ENCODE results near the gene TDO2.
A peak's percentile ranks its signal among the peaks of the same experiment; 100 is the strongest.

Gene TDO2

GRCh38 chr4:155903453-155903852, at the start of gene TDO2:
Gene TDO2, plus strand, starts transcription at chr4:155903696. Its CDS starts 63 bp downstream, at chr4:155903759.
- no peak for DNase-seq

GRCh38 chr4:155854582-155855226, 48.8 kb upstream of the TDO2 start:
- DNase-seq: no peak

GRCh38 chr4:155855897-155856296, 47.6 kb upstream of the TDO2 start:
- DNase-seq: no peak

- no peak for DNase-seq
Measured at GRCh38 chr4:155866177-155866576, 37.3 kb upstream of the TDO2 start, which contains the start of gene ASIC5. Gene ASIC5, minus strand, starts transcription at chr4:155866277. Its CDS starts 51 bp downstream, at chr4:155866226.

- no peak for DNase-seq
Measured at GRCh38 chr4:155875878-155876277, 27.6 kb upstream of the TDO2 start.

GRCh38 chr4:155877971-155878370, 25.5 kb upstream of the TDO2 start:
- DNase-seq: no peak

- DNase-seq: no peak
Measured at GRCh38 chr4:155878611-155879010, 24.9 kb upstream of the TDO2 start.

- DNase-seq: no peak
Measured at GRCh38 chr4:155879767-155880166, 23.7 kb upstream of the TDO2 start.

GRCh38 chr4:155881555-155881954, 21.9 kb upstream of the TDO2 start:
- no peak for DNase-seq

- DNase-seq: no peak
Measured at GRCh38 chr4:155883895-155884294, 19.6 kb upstream of the TDO2 start.

GRCh38 chr4:155885666-155886065, 17.8 kb upstream of the TDO2 start:
- no peak for DNase-seq

- DNase-seq: no peak
Measured at GRCh38 chr4:155887045-155887444, 16.5 kb upstream of the TDO2 start.

- no peak for DNase-seq
Measured at GRCh38 chr4:155887847-155888570, 15.5 kb upstream of the TDO2 start.

- peak; percentile 81 for DNase-seq
Measured at GRCh38 chr4:155889031-155889793, 14.3 kb upstream of the TDO2 start.

- DNase-seq: no peak
Measured at GRCh38 chr4:155889946-155890345, 13.6 kb upstream of the TDO2 start.

- no peak for DNase-seq
Measured at GRCh38 chr4:155891058-155891457, 12.4 kb upstream of the TDO2 start.

GRCh38 chr4:155898371-155898770, 5.1 kb upstream of the TDO2 start:
- DNase-seq: peak; percentile 13 to 22

- no peak for DNase-seq
Measured at GRCh38 chr4:155899891-155900290, 3.6 kb upstream of the TDO2 start.

- no peak for DNase-seq
Measured at GRCh38 chr4:155900381-155900780, 3.1 kb upstream of the TDO2 start.

GRCh38 chr4:155901013-155901412, 2.5 kb upstream of the TDO2 start:
- DNase-seq: no peak

- DNase-seq: no peak
Measured at GRCh38 chr4:155904331-155904730, 835 bp downstream of the TDO2 start.

- no peak for DNase-seq
Measured at GRCh38 chr4:155906554-155907247, 3.2 kb downstream of the TDO2 start.

- DNase-seq: no peak
Measured at GRCh38 chr4:155907556-155907955, 4.1 kb downstream of the TDO2 start.

Measured in Kasumi-1 (cell line).